DND-41 (cell line): ENCODE measurements around the gene UNC5CL.

Source experiments
- CTCF ChIP-seq: IDR thresholded peaks from 2 replicates; pipeline ENCODE4 v1.5.1; 2012; ENCODE audit warnings: borderline replicate concordance, low read length, moderate library complexity, mild to moderate bottlenecking; ENCODE audit not compliant: poor library complexity, severe bottlenecking; ENCODE audit errors: extremely low read depth
- EZH2 ChIP-seq: IDR thresholded peaks from 3 replicates; pipeline ENCODE4 v1.6.1; 2012; ENCODE audit warnings: borderline replicate concordance, low read depth, mild to moderate bottlenecking, moderate library complexity, low read length, inconsistent platforms; ENCODE audit not compliant: severe bottlenecking

- TF ChIP-seq EZH2 (no peak), CTCF (no peak)
Observed at GRCh38 chr6:41009669-41010068, 29.4 kb downstream of the UNC5CL start.
